SK-N-SH treated with all-trans-retinoic acid at 6 μM for 48 hours (cell line): Measurements from ENCODE around the gene ZNF454.

Source experiments
- ATAC-seq: fragments of 200-7000 bp; cut with Tn5 transposase; 3 replicates; pipeline ENCODE4 v1.9.1; 2020; ENCODE audit warnings: mild to moderate bottlenecking, moderate library complexity
- ARNTL ChIP-seq: fragments of 450-650 bp; formaldehyde crosslinking; IDR thresholded peaks from 2 replicates; pipeline ENCODE4 v1.5.0; 2020; ENCODE audit warnings: low read depth, mild to moderate bottlenecking, moderate library complexity, borderline replicate concordance
- BACH2 ChIP-seq: fragments of 250-450 bp; sonication (Bioruptor Pico); IDR thresholded peaks from 2 replicates; pipeline ENCODE4 v1.9.0; 2021; ENCODE audit warnings: mild to moderate bottlenecking, borderline replicate concordance
- CSDC2 ChIP-seq: fragments of 250-450 bp; sonication (Bioruptor Pico); IDR thresholded peaks from 2 replicates; pipeline ENCODE4 v1.5.0; 2020; ENCODE audit warnings: mild to moderate bottlenecking, moderate library complexity
- ESRRG ChIP-seq: fragments of 250-450 bp; sonication (Bioruptor Pico); IDR thresholded peaks from 2 replicates; pipeline ENCODE4 v1.6.1; 2021; ENCODE audit warnings: mild to moderate bottlenecking
- GLIS3 ChIP-seq: fragments of 250-450 bp; sonication (Bioruptor Pico); IDR thresholded peaks from 2 replicates; pipeline ENCODE4 v1.5.0; 2020; ENCODE audit warnings: mild to moderate bottlenecking, moderate library complexity
- ISL1 ChIP-seq: fragments of 250-450 bp; sonication (Bioruptor Pico); IDR thresholded peaks from 2 replicates; pipeline ENCODE4 v2.1.2; 2022; ENCODE audit warnings: mild to moderate bottlenecking, moderate library complexity
- OSR1 ChIP-seq: fragments of 250-450 bp; sonication (Bioruptor Pico); IDR thresholded peaks from 2 replicates; pipeline ENCODE4 v1.8.0; 2022; ENCODE audit warnings: moderate library complexity, mild to moderate bottlenecking, inconsistent platforms
- PPARA ChIP-seq: fragments of 250-450 bp; sonication (Bioruptor Pico); IDR thresholded peaks from 2 replicates; pipeline ENCODE4 v1.5.0; 2020; ENCODE audit warnings: mild to moderate bottlenecking, borderline replicate concordance
- RARB ChIP-seq: fragments of 250-450 bp; sonication (Bioruptor Pico); IDR thresholded peaks from 2 replicates; pipeline ENCODE4 v1.8.0; 2021; ENCODE audit warnings: mild to moderate bottlenecking, moderate library complexity
- SNAI2 ChIP-seq: fragments of 250-450 bp; sonication (Bioruptor Pico); IDR thresholded peaks from 2 replicates; pipeline ENCODE4 v1.5.0; 2020; ENCODE audit warnings: mild to moderate bottlenecking, moderate library complexity
- TCF4 ChIP-seq: fragments of 250-450 bp; sonication (Bioruptor Pico); IDR thresholded peaks from 2 replicates; pipeline ENCODE4 v1.8.0; 2021; ENCODE audit warnings: mild to moderate bottlenecking, moderate library complexity, borderline replicate concordance
- TOX ChIP-seq: fragments of 250-450 bp; sonication (Bioruptor Pico); IDR thresholded peaks from 2 replicates; pipeline ENCODE4 v1.8.0; 2021; ENCODE audit warnings: mild to moderate bottlenecking, moderate library complexity, borderline replicate concordance
- ZC3H10 ChIP-seq: fragments of 250-450 bp; sonication (Bioruptor Pico); IDR thresholded peaks from 2 replicates; pipeline ENCODE4 v1.5.1; 2021; ENCODE audit warnings: mild to moderate bottlenecking, moderate library complexity
- ZFP3 ChIP-seq: fragments of 250-450 bp; sonication (Bioruptor Pico); IDR thresholded peaks from 2 replicates; pipeline ENCODE4 v1.5.0; 2020; ENCODE audit warnings: mild to moderate bottlenecking, moderate library complexity
- ZFP30 ChIP-seq: fragments of 450-650 bp; formaldehyde crosslinking; IDR thresholded peaks from 2 replicates; pipeline ENCODE4 v1.5.0; 2022; ENCODE audit warnings: mild to moderate bottlenecking, moderate library complexity
- ZNF565 ChIP-seq: fragments of 450-650 bp; formaldehyde crosslinking; conservative IDR thresholded peaks from 2 replicates; pipeline ENCODE4 v1.5.0; 2020; ENCODE audit warnings: low read depth, mild to moderate bottlenecking, moderate library complexity
- ZNF70 ChIP-seq: fragments of 450-650 bp; formaldehyde crosslinking; IDR thresholded peaks from 2 replicates; pipeline ENCODE4 v1.5.0; 2020; ENCODE audit warnings: mild to moderate bottlenecking, moderate library complexity
- ZNF8 ChIP-seq: fragments of 450-650 bp; formaldehyde crosslinking; IDR thresholded peaks from 2 replicates; pipeline ENCODE4 v1.5.0; 2020; ENCODE audit warnings: mild to moderate bottlenecking, moderate library complexity
- TF ChIP-seq, protein P1 (sequence below): fragments of 250-450 bp; sonication (Bioruptor Pico); IDR thresholded peaks from 2 replicates; pipeline ENCODE4 v1.8.0; 2021; ENCODE audit warnings: low read depth, mild to moderate bottlenecking, moderate library complexity, borderline replicate concordance
- TF ChIP-seq, protein P2 (sequence below): fragments of 250-450 bp; sonication (Bioruptor Pico); IDR thresholded peaks from 2 replicates; pipeline ENCODE4 v1.5.1; 2020; ENCODE audit warnings: low read depth, mild to moderate bottlenecking, moderate library complexity
- TF ChIP-seq, protein P3 (sequence below): fragments of 250-450 bp; sonication (Bioruptor Pico); IDR thresholded peaks from 2 replicates; pipeline ENCODE4 v1.5.1; 2021; ENCODE audit warnings: mild to moderate bottlenecking, moderate library complexity
- TF ChIP-seq, protein P4 (sequence below): fragments of 250-450 bp; sonication (Bioruptor Pico); IDR thresholded peaks from 2 replicates; pipeline ENCODE4 v1.5.0; 2020; ENCODE audit warnings: mild to moderate bottlenecking, moderate library complexity

The ZNF454 gene

DNA sequence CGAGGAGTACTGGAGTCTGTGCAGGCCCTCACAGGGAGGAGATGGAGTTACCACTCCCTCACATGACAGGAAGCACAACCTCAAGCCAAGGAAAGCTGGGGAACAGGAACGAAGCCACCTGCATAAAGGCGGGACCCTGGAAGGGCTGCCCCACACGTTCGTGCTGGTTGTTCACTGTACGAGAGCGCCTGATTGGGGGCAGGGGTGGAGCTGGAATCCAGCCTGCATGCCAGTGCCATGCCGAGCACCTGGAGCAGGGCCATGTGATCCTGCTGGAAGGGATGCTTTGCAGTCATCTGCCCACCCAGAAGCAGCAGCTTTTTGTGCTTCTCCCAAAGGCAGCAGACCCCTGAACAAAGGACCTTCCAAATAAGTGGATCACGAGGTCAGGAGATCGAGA is 42.7 kb downstream of the ZNF454 start (continued):
- TF ChIP-seq, protein P1, sequence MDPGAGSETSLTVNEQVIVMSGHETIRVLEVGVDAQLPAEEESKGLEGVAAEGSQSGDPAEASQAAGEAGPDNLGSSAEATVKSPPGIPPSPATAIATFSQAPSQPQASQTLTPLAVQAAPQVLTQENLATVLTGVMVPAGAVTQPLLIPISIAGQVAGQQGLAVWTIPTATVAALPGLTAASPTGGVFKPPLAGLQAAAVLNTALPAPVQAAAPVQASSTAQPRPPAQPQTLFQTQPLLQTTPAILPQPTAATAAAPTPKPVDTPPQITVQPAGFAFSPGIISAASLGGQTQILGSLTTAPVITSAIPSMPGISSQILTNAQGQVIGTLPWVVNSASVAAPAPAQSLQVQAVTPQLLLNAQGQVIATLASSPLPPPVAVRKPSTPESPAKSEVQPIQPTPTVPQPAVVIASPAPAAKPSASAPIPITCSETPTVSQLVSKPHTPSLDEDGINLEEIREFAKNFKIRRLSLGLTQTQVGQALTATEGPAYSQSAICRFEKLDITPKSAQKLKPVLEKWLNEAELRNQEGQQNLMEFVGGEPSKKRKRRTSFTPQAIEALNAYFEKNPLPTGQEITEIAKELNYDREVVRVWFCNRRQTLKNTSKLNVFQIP (CRISPR knock-in tag): no peak
- TF ChIP-seq, protein P2, sequence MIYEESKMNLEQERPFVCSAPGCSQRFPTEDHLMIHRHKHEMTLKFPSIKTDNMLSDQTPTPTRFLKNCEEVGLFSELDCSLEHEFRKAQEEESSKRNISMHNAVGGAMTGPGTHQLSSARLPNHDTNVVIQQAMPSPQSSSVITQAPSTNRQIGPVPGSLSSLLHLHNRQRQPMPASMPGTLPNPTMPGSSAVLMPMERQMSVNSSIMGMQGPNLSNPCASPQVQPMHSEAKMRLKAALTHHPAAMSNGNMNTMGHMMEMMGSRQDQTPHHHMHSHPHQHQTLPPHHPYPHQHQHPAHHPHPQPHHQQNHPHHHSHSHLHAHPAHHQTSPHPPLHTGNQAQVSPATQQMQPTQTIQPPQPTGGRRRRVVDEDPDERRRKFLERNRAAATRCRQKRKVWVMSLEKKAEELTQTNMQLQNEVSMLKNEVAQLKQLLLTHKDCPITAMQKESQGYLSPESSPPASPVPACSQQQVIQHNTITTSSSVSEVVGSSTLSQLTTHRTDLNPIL (CRISPR knock-in tag): no peak
- TF ChIP-seq TOX (CRISPR knock-in tag): no peak

DNA sequence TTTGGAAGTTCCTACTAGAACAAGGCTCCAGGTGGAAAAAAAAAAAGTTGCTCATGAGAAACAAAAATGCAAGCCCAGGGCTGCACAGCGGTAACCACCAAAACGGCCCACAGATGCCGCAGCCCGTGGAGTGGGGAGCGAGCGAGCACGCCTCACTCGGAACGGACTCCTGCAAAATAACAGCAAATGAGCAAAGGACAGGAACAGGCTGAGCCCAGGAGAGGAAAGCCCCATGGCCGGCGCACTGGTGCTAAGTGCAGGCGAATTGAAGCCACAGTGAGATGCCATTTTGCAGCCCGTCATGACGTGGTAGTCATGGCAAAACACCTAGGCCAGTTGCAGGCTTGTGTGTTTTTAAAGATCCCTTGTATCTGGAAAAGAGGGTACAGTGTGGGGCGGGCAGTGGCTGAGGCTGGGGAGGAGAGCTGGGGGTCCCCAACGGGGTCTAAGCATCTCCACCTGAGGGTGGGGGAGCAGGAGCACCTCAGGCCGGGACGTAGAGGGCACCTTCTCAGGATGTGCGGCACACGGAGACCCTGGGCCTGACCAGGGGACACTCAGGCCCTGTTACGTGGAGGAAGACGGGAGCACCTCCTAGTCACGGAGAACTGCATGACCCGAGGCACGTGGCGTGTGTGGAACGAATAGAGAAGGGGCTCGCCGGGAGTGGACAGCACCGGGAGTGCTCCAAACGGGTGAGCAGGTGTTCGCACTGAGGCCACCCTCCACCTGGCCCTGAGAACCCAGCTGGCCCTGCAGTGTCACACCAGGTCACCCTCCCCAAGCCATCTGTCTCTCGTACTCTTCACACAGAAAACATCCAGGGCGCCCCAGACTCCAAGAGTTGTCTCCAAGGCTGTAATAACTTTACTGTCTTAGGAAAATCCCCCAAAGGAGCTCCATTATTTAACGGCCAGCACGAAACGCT is 43.4 kb downstream of the ZNF454 start:
- ATAC-seq: no peak
- TF ChIP-seq, protein P3, sequence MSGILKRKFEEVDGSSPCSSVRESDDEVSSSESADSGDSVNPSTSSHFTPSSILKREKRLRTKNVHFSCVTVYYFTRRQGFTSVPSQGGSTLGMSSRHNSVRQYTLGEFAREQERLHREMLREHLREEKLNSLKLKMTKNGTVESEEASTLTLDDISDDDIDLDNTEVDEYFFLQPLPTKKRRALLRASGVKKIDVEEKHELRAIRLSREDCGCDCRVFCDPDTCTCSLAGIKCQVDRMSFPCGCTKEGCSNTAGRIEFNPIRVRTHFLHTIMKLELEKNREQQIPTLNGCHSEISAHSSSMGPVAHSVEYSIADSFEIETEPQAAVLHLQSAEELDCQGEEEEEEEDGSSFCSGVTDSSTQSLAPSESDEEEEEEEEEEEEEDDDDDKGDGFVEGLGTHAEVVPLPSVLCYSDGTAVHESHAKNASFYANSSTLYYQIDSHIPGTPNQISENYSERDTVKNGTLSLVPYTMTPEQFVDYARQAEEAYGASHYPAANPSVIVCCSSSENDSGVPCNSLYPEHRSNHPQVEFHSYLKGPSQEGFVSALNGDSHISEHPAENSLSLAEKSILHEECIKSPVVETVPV (CRISPR knock-in tag): no peak
- no peak for TF ChIP-seq ZNF565
- TF ChIP-seq, protein P1 (CRISPR knock-in tag): no peak
- TF ChIP-seq CSDC2: no peak
- TF ChIP-seq ISL1: no peak
- TF ChIP-seq, protein P2 (CRISPR knock-in tag): no peak
- no peak for TF ChIP-seq TOX (CRISPR knock-in tag)
- no peak for TF ChIP-seq PPARA (CRISPR knock-in tag)
- no peak for TF ChIP-seq ESRRG
- TF ChIP-seq ZFP3 (CRISPR knock-in tag): no peak
- no peak for TF ChIP-seq TCF4
- TF ChIP-seq ZC3H10 (CRISPR knock-in tag): no peak
- TF ChIP-seq RARB (CRISPR knock-in tag): no peak
- TF ChIP-seq ZNF8 (CRISPR knock-in tag): no peak
- TF ChIP-seq ARNTL (CRISPR knock-in tag): no peak
- TF ChIP-seq GLIS3 (CRISPR knock-in tag): no peak
- TF ChIP-seq OSR1: no peak
- no peak for TF ChIP-seq BACH2 (CRISPR knock-in tag)
- no peak for TF ChIP-seq ZNF70 (CRISPR knock-in tag)

DNA sequence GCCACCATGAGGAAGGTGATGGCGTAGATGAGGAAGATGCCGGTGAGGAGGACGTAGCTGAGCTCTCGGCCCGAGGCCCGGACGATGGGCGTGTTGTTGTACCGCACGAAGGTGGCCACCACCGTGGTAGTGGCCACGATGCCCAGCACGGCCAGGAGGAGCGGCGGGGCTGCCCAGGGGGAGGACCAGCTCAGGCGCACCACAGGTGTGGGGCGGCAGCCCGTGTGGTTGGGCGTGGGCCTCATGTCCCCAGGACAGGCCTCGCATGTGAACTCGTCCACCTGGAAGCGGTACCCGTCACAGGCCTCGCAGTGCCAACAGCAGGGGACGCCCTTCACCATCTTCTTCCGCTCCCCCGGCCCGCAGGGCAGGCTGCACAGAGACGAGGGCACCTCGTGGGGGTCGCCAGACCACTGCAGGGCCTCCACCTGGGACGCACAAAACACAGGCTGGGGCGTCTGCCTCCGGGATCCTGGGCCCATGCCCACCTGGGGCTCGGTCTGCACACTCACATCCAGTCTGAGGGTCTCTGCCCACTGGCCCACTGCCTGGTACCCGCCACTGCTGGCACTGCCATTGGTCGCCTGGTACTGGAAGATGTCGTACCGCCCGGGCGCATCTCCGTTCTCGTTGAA is 45.4 kb downstream of the ZNF454 start:
- no peak for ATAC-seq
- TF ChIP-seq ZC3H10 (CRISPR knock-in tag): no peak
- TF ChIP-seq ZFP3 (CRISPR knock-in tag): no peak
- TF ChIP-seq, protein P4, sequence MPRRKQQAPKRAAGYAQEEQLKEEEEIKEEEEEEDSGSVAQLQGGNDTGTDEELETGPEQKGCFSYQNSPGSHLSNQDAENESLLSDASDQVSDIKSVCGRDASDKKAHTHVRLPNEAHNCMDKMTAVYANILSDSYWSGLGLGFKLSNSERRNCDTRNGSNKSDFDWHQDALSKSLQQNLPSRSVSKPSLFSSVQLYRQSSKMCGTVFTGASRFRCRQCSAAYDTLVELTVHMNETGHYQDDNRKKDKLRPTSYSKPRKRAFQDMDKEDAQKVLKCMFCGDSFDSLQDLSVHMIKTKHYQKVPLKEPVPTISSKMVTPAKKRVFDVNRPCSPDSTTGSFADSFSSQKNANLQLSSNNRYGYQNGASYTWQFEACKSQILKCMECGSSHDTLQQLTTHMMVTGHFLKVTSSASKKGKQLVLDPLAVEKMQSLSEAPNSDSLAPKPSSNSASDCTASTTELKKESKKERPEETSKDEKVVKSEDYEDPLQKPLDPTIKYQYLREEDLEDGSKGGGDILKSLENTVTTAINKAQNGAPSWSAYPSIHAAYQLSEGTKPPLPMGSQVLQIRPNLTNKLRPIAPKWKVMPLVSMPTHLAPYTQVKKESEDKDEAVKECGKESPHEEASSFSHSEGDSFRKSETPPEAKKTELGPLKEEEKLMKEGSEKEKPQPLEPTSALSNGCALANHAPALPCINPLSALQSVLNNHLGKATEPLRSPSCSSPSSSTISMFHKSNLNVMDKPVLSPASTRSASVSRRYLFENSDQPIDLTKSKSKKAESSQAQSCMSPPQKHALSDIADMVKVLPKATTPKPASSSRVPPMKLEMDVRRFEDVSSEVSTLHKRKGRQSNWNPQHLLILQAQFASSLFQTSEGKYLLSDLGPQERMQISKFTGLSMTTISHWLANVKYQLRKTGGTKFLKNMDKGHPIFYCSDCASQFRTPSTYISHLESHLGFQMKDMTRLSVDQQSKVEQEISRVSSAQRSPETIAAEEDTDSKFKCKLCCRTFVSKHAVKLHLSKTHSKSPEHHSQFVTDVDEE (CRISPR knock-in tag): no peak
- no peak for TF ChIP-seq OSR1
- TF ChIP-seq, protein P3 (CRISPR knock-in tag): no peak
- TF ChIP-seq CSDC2: no peak
- no peak for TF ChIP-seq ESRRG
- no peak for TF ChIP-seq PPARA (CRISPR knock-in tag)
- TF ChIP-seq SNAI2 (CRISPR knock-in tag): no peak
- TF ChIP-seq RARB (CRISPR knock-in tag): no peak
- no peak for TF ChIP-seq GLIS3 (CRISPR knock-in tag)
- TF ChIP-seq ISL1: no peak
- TF ChIP-seq ZFP30 (CRISPR knock-in tag): no peak
